HepG2 (cell line): ENCODE measurements around the gene CALD1. TPM values are rescaled to one million over a fixed set of nuclear protein-coding genes. Genes with fewer than 3 reads are reported as not detected.

Experiments used
- CBX5 ChIP-seq: sonication (generic); formaldehyde crosslinking; IDR thresholded peaks from 2 replicates; pipeline ENCODE4 v1.4.0; 2020; ENCODE audit warnings: missing genetic modification reagents, borderline replicate concordance
- CHCHD3 ChIP-seq: sonication (generic); formaldehyde crosslinking; IDR thresholded peaks from 2 replicates; pipeline ENCODE4 v1.8.0; 2022; ENCODE audit warnings: mild to moderate bottlenecking, missing genetic modification reagents, moderate library complexity
- HDAC2 ChIP-seq: sonication (generic); formaldehyde crosslinking; IDR thresholded peaks from 2 replicates; pipeline ENCODE4 v1.4.0; 2020; ENCODE audit warnings: missing genetic modification reagents
- JARID2 ChIP-seq: sonication (generic); formaldehyde crosslinking; IDR thresholded peaks from 2 replicates; pipeline ENCODE4 v1.8.1; 2023; ENCODE audit warnings: missing genetic modification reagents, inconsistent platforms; ENCODE audit not compliant: insufficient replicate concordance
- POLR2A ChIP-seq, 2 experiments: IDR thresholded peaks; 2 replicates each; pipeline ENCODE4 v1.6.1; 2011; ENCODE audit warnings: low read depth in 2 of 2, low read length in 2 of 2, mild to moderate bottlenecking in 1 of 2, moderate library complexity in 1 of 2; ENCODE audit not compliant: insufficient read depth in 1 of 2
- SIX4 ChIP-seq: sonication (generic); formaldehyde crosslinking; IDR thresholded peaks from 2 replicates; pipeline ENCODE4 v1.4.0; 2020; ENCODE audit warnings: missing genetic modification reagents
- SRF ChIP-seq: IDR thresholded peaks from 2 replicates; pipeline ENCODE4 v1.6.1; 2011; ENCODE audit warnings: mild to moderate bottlenecking, low read depth, low read length, moderate library complexity
- TOPORS ChIP-seq: sonication (generic); formaldehyde crosslinking; IDR thresholded peaks from 2 replicates; pipeline ENCODE4 v1.8.0; 2023; ENCODE audit warnings: mild to moderate bottlenecking, missing genetic modification reagents
- ZIK1 ChIP-seq: sonication (generic); formaldehyde crosslinking; IDR thresholded peaks from 2 replicates; pipeline ENCODE4 v1.5.0; 2020; ENCODE audit warnings: mild to moderate bottlenecking, low read depth, missing genetic modification reagents, borderline replicate concordance
- ZNF101 ChIP-seq: sonication (generic); formaldehyde crosslinking; IDR thresholded peaks from 2 replicates; pipeline ENCODE4 v1.4.0; 2020; ENCODE audit warnings: mild to moderate bottlenecking, low read depth, missing genetic modification reagents, borderline replicate concordance
- ZNF230 ChIP-seq: sonication (generic); formaldehyde crosslinking; IDR thresholded peaks from 2 replicates; pipeline ENCODE4 v1.4.0; 2020; ENCODE audit warnings: mild to moderate bottlenecking, missing genetic modification reagents
- ZNF232 ChIP-seq: sonication (generic); formaldehyde crosslinking; IDR thresholded peaks from 2 replicates; pipeline ENCODE4 v1.4.0; 2020; ENCODE audit warnings: missing genetic modification reagents, borderline replicate concordance
- ZNF24 ChIP-seq: fragments of 450-650 bp; IDR thresholded peaks from 2 replicates; pipeline ENCODE4 v1.6.1; 2017; ENCODE audit warnings: antibody characterized with exemption, mild to moderate bottlenecking
- ZNF629 ChIP-seq: sonication (generic); formaldehyde crosslinking; conservative IDR thresholded peaks from 2 replicates; pipeline ENCODE4 v1.5.0; 2020; ENCODE audit warnings: missing genetic modification reagents
- ZNF792 ChIP-seq: IDR thresholded peaks from 2 replicates; pipeline ENCODE4 v1.6.1; 2016
- ZSCAN12 ChIP-seq: sonication (generic); formaldehyde crosslinking; IDR thresholded peaks from 2 replicates; pipeline ENCODE4 v1.9.0; 2021; ENCODE audit warnings: mild to moderate bottlenecking, missing genetic modification reagents
- polyA plus RNA-seq, 8 experiments: library from polyadenylated mRNA; depleted of rRNA in 3 of 8; stranded (reverse) in 7 of 8; unstranded in 1 of 8; fragments of >200 nt; fragmentation: Illumina TruSeq in 4 of 8; extraction: Trizol in 4 of 8; gene quantifications; 2 replicates each; pipeline versions ENCODE4 v1.2.1 to v1.2.3, GENCODE V29; 2011 to 2016; ENCODE audit warnings: low read depth in 4 of 8, missing spikeins in 1 of 8, mixed read lengths in 1 of 8; ENCODE audit not compliant: insufficient read depth in 1 of 8
- total RNA-seq, 5 experiments: library from RNA; depleted of rRNA; stranded (reverse); fragments of >200 nt; fragmentation: Illumina TruSeq; extraction: Trizol; gene quantifications; 2 replicates each; pipeline ENCODE4 v1.2.3, GENCODE V29; 2016; ENCODE audit warnings: low read depth in 1 of 5
- TF ChIP-seq, protein P1 (sequence below): sonication (generic); formaldehyde crosslinking; IDR thresholded peaks from 2 replicates; pipeline ENCODE4 v1.4.0; 2020; ENCODE audit warnings: mild to moderate bottlenecking, missing genetic modification reagents, borderline replicate concordance
- TF ChIP-seq, protein P2 (sequence below): sonication (generic); formaldehyde crosslinking; conservative IDR thresholded peaks from 2 replicates; pipeline ENCODE4 v1.4.0; 2020; ENCODE audit warnings: missing genetic modification reagents
- TF ChIP-seq, protein P3 (sequence below): IDR thresholded peaks from 2 replicates; pipeline ENCODE4 v1.6.1; 2018; ENCODE audit warnings: missing genetic modification reagents
- TF ChIP-seq, protein P4 (sequence below): sonication (generic); formaldehyde crosslinking; IDR thresholded peaks from 2 replicates; pipeline ENCODE4 v1.5.1; 2020; ENCODE audit warnings: mild to moderate bottlenecking, missing genetic modification reagents, borderline replicate concordance

The CALD1 gene
- total and polyA plus RNA-seq, 2 of the 13 experiments (the other 11 are each of a cell fraction or from before 2014, with no cell fraction given), result 53.0 to 112 TPM

DNA sequence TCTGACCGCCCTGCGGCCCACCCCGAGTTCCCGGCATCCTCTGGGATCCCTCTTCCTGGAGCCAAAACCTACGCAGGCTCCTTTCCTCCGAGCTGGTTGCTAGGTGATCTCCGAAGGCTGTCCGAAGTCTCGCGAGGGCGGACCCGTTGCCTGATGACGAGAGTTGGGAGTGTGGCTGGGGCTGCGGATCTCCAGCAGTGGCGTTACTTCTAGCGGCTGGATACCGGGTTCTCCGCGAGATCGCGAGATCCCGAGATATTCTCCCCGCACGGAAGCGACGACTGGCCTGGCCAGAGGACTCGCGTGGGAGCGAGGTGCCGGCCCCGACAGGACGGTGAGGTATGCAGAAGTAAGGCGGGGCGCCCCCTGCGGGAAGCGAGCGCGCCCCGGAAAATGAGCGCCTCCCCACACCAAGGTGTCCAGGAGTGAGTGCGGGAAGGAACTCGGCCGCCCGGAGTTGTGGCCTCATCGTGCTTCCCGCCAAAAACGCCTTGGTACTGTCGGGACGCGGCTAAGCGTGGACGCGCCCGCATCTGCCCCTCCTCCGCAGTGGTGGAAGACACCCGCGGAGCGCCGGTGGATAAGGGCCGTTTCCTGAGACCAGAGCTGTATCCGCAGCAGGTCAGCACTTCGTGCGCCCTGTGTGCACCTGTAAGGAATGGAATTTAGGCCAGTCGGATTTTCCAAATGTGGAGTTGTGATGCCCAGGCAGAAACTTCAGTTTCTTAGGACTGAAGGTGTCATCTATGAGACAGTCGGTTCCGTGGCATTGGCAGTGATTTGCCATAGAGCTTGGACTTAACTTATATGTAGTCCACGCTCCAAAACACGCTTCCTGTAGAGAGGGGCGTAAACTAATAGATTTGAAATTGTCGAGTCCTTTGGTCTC lies 207.2 kb downstream of the CALD1 start, which contains the start of gene AGBL3 (continued):
- peak; percentile 17; the same call in 1 of the 2 replicates for TF ChIP-seq ZIK1 (CRISPR knock-in tag)
- TF ChIP-seq, protein P1, sequence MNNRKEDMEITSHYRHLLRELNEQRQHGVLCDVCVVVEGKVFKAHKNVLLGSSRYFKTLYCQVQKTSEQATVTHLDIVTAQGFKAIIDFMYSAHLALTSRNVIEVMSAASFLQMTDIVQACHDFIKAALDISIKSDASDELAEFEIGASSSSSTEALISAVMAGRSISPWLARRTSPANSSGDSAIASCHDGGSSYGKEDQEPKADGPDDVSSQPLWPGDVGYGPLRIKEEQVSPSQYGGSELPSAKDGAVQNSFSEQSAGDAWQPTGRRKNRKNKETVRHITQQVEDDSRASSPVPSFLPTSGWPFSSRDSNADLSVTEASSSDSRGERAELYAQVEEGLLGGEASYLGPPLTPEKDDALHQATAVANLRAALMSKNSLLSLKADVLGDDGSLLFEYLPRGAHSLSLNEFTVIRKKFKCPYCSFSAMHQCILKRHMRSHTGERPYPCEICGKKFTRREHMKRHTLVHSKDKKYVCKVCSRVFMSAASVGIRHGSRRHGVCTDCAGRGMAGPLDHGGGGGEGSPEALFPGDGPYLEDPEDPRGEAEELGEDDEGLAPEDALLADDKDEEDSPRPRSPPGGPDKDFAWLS (CRISPR knock-in tag), result peak; percentile 83; the same call in 1 of the 2 replicates
- peak; percentile 85 for TF ChIP-seq TOPORS
- TF ChIP-seq, protein P2, sequence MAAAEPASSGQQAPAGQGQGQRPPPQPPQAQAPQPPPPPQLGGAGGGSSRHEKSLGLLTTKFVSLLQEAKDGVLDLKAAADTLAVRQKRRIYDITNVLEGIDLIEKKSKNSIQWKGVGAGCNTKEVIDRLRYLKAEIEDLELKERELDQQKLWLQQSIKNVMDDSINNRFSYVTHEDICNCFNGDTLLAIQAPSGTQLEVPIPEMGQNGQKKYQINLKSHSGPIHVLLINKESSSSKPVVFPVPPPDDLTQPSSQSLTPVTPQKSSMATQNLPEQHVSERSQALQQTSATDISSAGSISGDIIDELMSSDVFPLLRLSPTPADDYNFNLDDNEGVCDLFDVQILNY (CRISPR knock-in tag), result peak; percentile 72
- TF ChIP-seq SIX4 (CRISPR knock-in tag), result no peak; the same call in 1 of the 2 replicates
- peak; percentile 72 for TF ChIP-seq JARID2 (CRISPR knock-in tag)
- TF ChIP-seq POLR2A (IDR thresholded peaks at IDR 0.05; ENCODE audit: insufficient read depth in 1 of 2, low read depth in 2 of 2, low read length in 2 of 2), result peak; percentile 72 to 79; a peak in 3 of 4 replicates
- TF ChIP-seq ZNF24, result no peak
- TF ChIP-seq HDAC2 (CRISPR knock-in tag), result peak; percentile 63
- TF ChIP-seq ZNF792 (CRISPR knock-in tag), result peak; percentile 31; the same call in 1 of the 2 replicates
- peak; percentile 88; the same call in 1 of the 2 replicates for TF ChIP-seq CBX5 (CRISPR knock-in tag)
- 0 out of 2 replicates have a peak, but pooled peaks have one; percentile 15 for TF ChIP-seq ZNF629 (CRISPR knock-in tag)
- TF ChIP-seq, protein P3, sequence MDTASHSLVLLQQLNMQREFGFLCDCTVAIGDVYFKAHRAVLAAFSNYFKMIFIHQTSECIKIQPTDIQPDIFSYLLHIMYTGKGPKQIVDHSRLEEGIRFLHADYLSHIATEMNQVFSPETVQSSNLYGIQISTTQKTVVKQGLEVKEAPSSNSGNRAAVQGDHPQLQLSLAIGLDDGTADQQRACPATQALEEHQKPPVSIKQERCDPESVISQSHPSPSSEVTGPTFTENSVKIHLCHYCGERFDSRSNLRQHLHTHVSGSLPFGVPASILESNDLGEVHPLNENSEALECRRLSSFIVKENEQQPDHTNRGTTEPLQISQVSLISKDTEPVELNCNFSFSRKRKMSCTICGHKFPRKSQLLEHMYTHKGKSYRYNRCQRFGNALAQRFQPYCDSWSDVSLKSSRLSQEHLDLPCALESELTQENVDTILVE (CRISPR knock-in tag), result peak; percentile 68; the same call in 1 of the 2 replicates
- no peak for TF ChIP-seq SRF
- TF ChIP-seq, protein P4, sequence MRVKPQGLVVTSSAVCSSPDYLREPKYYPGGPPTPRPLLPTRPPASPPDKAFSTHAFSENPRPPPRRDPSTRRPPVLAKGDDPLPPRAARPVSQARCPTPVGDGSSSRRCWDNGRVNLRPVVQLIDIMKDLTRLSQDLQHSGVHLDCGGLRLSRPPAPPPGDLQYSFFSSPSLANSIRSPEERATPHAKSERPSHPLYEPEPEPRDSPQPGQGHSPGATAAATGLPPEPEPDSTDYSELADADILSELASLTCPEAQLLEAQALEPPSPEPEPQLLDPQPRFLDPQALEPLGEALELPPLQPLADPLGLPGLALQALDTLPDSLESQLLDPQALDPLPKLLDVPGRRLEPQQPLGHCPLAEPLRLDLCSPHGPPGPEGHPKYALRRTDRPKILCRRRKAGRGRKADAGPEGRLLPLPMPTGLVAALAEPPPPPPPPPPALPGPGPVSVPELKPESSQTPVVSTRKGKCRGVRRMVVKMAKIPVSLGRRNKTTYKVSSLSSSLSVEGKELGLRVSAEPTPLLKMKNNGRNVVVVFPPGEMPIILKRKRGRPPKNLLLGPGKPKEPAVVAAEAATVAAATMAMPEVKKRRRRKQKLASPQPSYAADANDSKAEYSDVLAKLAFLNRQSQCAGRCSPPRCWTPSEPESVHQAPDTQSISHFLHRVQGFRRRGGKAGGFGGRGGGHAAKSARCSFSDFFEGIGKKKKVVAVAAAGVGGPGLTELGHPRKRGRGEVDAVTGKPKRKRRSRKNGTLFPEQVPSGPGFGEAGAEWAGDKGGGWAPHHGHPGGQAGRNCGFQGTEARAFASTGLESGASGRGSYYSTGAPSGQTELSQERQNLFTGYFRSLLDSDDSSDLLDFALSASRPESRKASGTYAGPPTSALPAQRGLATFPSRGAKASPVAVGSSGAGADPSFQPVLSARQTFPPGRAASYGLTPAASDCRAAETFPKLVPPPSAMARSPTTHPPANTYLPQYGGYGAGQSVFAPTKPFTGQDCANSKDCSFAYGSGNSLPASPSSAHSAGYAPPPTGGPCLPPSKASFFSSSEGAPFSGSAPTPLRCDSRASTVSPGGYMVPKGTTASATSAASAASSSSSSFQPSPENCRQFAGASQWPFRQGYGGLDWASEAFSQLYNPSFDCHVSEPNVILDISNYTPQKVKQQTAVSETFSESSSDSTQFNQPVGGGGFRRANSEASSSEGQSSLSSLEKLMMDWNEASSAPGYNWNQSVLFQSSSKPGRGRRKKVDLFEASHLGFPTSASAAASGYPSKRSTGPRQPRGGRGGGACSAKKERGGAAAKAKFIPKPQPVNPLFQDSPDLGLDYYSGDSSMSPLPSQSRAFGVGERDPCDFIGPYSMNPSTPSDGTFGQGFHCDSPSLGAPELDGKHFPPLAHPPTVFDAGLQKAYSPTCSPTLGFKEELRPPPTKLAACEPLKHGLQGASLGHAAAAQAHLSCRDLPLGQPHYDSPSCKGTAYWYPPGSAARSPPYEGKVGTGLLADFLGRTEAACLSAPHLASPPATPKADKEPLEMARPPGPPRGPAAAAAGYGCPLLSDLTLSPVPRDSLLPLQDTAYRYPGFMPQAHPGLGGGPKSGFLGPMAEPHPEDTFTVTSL (CRISPR knock-in tag), result no peak
- TF ChIP-seq ZNF232, result no peak; the same call in 1 of the 2 replicates
- TF ChIP-seq ZSCAN12 (CRISPR knock-in tag), result no peak
- no peak for TF ChIP-seq ZNF101 (CRISPR knock-in tag)
- TF ChIP-seq ZNF230, result peak; percentile 86; the same call in 1 of the 2 replicates
- TF ChIP-seq CHCHD3 (CRISPR knock-in tag), result no peak
